Activated CD8-positive, alpha-beta T cell treated with anti-CD3 and anti-CD28 coated beads for 36 hours (primary cell): ENCODE results near the gene USP10. TPM values are rescaled to one million over a fixed set of nuclear protein-coding genes. Genes with fewer than 3 reads are reported as not detected.

Experiments used
- ATAC-seq: fragments of 200-7000 bp; cut with Tn5 transposase; one replicate; pipeline ENCODE4 v1.10.0; 2021; ENCODE audit warnings: mild to moderate bottlenecking, moderate library complexity
- CTCF ChIA-PET: fragments of 350-600 bp; sonication (Branson Sonifier 250); formaldehyde crosslinking; loops from one replicate; lab custom pipeline; 2021; ENCODE audit warnings: antibody characterized with exemption; lab: Charles Lee
- POLR2A ChIA-PET: fragments of 350-600 bp; sonication (Branson Sonifier 250); formaldehyde crosslinking; loops from one replicate; lab custom pipeline; 2021; ENCODE audit warnings: antibody characterized with exemption; lab: Charles Lee
- DNase-seq: peaks from one replicate; pipeline ENCODE4 v3.0.0-alpha.2; 2020
- H3K27ac Mint-ChIP-seq: one replicate; pipeline ENCODE4 v1.8.0; 2021; ENCODE audit warnings: mild to moderate bottlenecking, mixed read lengths
- H3K27me3 Mint-ChIP-seq: one replicate; pipeline ENCODE4 v1.8.0; 2021; ENCODE audit warnings: mixed read lengths
- H3K36me3 Mint-ChIP-seq: one replicate; pipeline ENCODE4 v1.8.0; 2021; ENCODE audit warnings: low read depth, mixed read lengths
- H3K4me1 Mint-ChIP-seq: one replicate; pipeline ENCODE4 v1.8.0; 2021; ENCODE audit warnings: low read depth, mixed read lengths
- H3K4me3 Mint-ChIP-seq: one replicate; pipeline ENCODE4 v1.8.0; 2021; ENCODE audit warnings: mild to moderate bottlenecking, moderate library complexity, mixed read lengths
- H3K9me3 Mint-ChIP-seq: one replicate; pipeline ENCODE4 v1.8.0; 2021; ENCODE audit warnings: mixed read lengths
- intact Hi-C: fragments of 100-400 bp; cut with micrococcal nuclease; formaldehyde crosslinking; loops from one replicate; pipeline ENCODE4 v1.10.0; 2022
- total RNA-seq, 2 experiments: library from RNA; stranded (reverse); gene quantifications; one replicate each; pipeline ENCODE4 v1.2.3, GENCODE V29; 2021
- TF ChIP-seq, protein P1 (sequence below): fragments of 200-600 bp; IDR thresholded peaks from one replicate; pipeline ENCODE4 v1.8.0; 2022; ENCODE audit warnings: antibody characterized with exemption, mild to moderate bottlenecking

Gene USP10
- total RNA-seq, 2 experiments from 2014 or later = 116 TPM

DNA sequence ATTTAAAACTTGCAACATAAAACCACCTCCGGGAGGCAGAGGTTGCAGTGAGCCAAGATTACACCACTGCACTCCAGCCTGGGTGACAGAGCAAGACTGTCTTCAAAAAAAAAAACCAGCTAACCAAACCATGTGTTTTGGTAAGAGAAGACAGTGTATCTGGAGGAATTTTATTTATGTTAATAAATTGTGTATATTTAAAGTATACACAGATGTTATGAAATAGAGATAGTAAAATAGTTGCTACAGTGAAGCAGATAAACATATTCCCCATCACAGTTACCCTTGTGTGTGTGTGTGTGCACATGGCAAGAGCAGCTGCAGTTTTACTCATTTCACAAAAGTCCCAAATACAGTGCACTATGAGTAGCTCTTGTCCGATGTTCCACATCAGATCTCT, 65.2 kb downstream of the USP10 start:
- Mint-ChIP-seq H3K27me3 (no peaks in the 10 kb centered on the region), H3K27ac (no peak overlapping the region), H3K4me1 (peaks cover 32% of the 10 kb centered on the region), H3K4me3 (no peak overlapping the region), H3K9me3 (no peaks in the 10 kb centered on the region), H3K36me3 (peaks cover 74% of the 10 kb centered on the region)
- CTCF ChIA-PET = interaction anchor here (0.7 to 3.6 kb wide), 4 partner anchors 10 to 206 kb away, joined by 3 to 29 read pairs (median 4); no protein-coding TSS in a partner anchor
- TF ChIP-seq, protein P1, sequence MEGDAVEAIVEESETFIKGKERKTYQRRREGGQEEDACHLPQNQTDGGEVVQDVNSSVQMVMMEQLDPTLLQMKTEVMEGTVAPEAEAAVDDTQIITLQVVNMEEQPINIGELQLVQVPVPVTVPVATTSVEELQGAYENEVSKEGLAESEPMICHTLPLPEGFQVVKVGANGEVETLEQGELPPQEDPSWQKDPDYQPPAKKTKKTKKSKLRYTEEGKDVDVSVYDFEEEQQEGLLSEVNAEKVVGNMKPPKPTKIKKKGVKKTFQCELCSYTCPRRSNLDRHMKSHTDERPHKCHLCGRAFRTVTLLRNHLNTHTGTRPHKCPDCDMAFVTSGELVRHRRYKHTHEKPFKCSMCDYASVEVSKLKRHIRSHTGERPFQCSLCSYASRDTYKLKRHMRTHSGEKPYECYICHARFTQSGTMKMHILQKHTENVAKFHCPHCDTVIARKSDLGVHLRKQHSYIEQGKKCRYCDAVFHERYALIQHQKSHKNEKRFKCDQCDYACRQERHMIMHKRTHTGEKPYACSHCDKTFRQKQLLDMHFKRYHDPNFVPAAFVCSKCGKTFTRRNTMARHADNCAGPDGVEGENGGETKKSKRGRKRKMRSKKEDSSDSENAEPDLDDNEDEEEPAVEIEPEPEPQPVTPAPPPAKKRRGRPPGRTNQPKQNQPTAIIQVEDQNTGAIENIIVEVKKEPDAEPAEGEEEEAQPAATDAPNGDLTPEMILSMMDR = no peak
- intact Hi-C loops = no loop called here
- no peak for ATAC-seq
- DNase-seq = no peak
- POLR2A ChIA-PET = interaction anchor here (0.8 kb wide), 1 partner anchor 210 kb away, joined by 3 read pairs; no protein-coding TSS in a partner anchor

DNA sequence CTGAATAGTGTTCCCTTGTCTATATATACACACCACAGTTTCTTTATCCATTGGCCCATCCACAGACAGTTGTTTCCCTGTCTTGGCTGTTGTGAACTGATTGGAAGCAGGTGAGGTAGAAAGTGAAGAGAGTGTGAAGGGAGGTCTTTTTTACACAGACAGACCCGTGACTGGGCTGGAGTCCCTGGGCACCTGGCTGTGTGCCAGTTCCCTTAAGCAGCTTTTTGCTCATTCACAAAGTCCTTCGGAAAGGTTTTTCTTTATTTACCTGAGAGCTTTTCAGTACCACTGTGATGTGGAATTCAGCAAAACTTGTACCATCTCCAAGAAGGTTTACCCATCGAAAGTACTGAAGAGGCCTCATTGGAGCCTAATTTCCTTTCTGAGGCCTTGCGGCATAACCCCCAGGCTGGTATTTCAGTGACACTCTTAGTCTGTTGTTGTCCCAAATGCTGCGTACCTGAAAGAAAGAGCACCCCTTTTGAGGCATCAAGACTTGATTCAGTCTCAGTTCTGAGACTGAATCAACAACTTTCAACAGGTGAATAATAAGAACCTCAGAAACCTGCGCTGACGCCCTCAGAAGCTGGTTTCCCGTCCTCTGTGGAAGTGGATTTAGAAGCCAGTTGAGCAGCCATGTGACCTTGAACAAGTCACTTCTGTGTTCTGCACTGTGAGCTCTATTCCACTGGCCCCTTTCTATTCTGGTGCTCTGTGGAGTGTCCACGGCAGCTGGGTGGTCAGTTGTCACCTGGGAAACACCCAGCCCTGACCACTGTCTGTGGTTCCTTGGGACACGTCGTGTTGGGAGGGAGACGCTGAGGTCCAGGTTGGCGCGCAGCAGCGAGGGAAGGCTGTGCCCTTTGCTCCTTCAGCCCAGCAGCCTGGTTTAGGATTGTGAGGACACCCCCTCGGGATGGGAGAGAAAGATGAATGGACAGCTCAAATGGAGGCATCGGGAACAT, 66.1 kb downstream of the USP10 start:
- POLR2A ChIA-PET = interaction anchor here (0.5 to 1.6 kb wide), 4 partner anchors 11 to 209 kb away, joined by 3 read pairs; no protein-coding TSS in a partner anchor
- H3K4me1 Mint-ChIP-seq = peaks cover 32% of the 10 kb centered on the region
- CTCF ChIA-PET = interaction anchor here (0.5 to 3.6 kb wide), 7 partner anchors 11 to 206 kb away, joined by 3 to 29 read pairs (median 4); no protein-coding TSS in a partner anchor
- no peaks in the 10 kb centered on the region for H3K27me3 Mint-ChIP-seq
- H3K36me3 Mint-ChIP-seq = peaks cover 70% of the 10 kb centered on the region
- peak; percentile 20 for ATAC-seq
- TF ChIP-seq, protein P1 = no peak
- DNase-seq = no peak
- H3K27ac Mint-ChIP-seq = peak overlapping the region; percentile 53
- intact Hi-C loops = no loop called here
- H3K9me3 Mint-ChIP-seq = no peaks in the 10 kb centered on the region
- no peak overlapping the region for H3K4me3 Mint-ChIP-seq

DNA sequence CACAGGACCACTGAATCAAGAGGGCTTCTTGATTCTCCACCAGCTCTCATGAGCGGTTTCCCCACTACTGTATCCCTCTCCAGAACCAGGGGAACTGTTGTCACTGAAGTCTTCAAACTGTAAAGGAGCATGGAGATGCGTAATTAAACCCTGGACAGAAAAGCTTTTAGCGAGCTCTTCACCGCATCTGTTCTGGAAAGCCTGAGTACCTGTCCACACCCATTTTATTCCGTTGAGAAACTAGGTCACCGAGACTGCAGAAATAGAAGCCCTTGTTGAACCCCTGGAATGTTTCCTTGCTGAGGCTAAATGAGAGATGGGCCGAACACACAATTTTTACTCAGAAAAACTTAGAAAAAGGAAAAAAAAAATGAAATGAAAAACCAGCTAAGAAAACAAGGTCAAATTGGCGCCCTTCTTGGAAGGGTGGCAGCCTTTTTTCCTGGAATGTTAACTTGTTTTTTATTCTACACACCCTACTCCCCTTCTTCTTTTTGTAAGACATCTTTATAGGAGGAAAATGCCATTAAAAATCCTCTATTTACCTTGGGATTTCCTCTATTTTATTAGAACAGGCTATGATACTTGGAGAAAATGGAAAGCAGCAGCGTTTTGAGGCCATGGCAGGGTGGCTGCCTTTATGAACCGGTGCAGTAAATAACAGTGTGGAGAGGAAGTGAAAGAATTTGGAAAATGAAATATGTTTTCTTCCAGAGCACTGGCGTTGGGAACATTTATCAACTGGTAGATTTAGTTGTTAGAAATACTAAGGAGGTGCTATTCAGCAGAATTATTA, 67.4 kb downstream of the USP10 start:
- Mint-ChIP-seq H3K9me3 (no peaks in the 10 kb centered on the region), H3K4me3 (no peak overlapping the region), H3K4me1 (peaks cover 32% of the 10 kb centered on the region), H3K27me3 (no peaks in the 10 kb centered on the region), H3K36me3 (peaks cover 65% of the 10 kb centered on the region), H3K27ac (peak overlapping the region; percentile 43)
- intact Hi-C loops = no loop called here
- ChIA-PET POLR2A (interaction anchor here (0.5 to 1.6 kb wide), 3 partner anchors 13 to 53 kb away, joined by 3 read pairs; no protein-coding TSS in a partner anchor), CTCF (interaction anchor here (1.0 to 3.6 kb wide), 6 partner anchors 12 to 204 kb away, joined by 3 to 29 read pairs (median 4); no protein-coding TSS in a partner anchor)
- ATAC-seq (no peak), DNase-seq (no peak)
- TF ChIP-seq, protein P1 = no peak

DNA sequence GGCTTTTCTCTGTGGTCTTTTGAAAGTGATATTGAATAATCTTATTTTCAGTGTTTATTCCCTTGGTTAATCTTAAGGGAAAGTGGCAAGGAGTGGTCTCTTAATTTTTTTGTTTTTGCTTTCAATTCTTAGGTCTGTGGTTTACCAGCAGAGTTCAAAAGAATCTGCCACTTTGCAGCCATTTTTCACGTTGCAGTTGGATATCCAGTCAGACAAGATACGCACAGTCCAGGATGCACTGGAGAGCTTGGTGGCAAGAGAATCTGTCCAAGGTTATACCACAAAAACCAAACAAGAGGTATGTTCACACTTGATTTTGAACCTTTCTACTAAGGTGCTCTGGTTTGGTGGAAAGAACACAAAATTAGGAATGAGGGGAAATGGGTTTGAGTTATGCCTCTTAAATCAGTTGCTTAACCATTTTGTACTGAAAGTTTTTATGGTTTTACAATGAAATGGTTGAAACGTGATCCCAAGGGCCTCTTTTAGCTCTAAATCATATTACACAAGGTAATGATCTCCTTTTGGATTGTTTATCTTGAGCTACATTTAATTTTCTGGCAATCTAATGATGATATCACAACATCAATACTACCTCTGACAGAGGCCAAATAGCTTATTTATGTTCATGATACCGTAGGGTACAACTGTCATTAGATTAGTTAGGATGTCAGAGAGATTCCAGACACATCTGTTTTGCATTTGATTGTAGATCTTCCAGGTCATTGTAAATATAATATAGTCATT, 68.4 kb downstream of the USP10 start:
- intact Hi-C loops = no loop called here
- H3K4me1 Mint-ChIP-seq = peaks cover 32% of the 10 kb centered on the region
- POLR2A ChIA-PET = interaction anchor here (1.1 kb wide), 1 partner anchor 13 kb away, joined by 5 read pairs; no protein-coding TSS in a partner anchor

More for the DNA sequence above, 68.4 kb downstream of the USP10 start:
- DNase-seq (no peak), ATAC-seq (no peak)
- Mint-ChIP-seq H3K27ac (peak overlapping the region; percentile 57), H3K4me3 (no peak overlapping the region), H3K36me3 (peaks cover 65% of the 10 kb centered on the region), H3K9me3 (no peaks in the 10 kb centered on the region), H3K27me3 (no peaks in the 10 kb centered on the region)
- TF ChIP-seq, protein P1 = no peak
- CTCF ChIA-PET = interaction anchor here (1.0 to 2.8 kb wide), 4 partner anchors 9 to 184 kb away, joined by 4 to 26 read pairs (median 6); no protein-coding TSS in a partner anchor
